Activated CD8-positive, alpha-beta memory T cell treated with anti-CD3 and anti-CD28 coated beads for 48 hours (primary cell): ENCODE measurements around the gene SETDB2.

Source experiments
- DNase-seq, 3 experiments: peaks; one replicate each; pipeline ENCODE4 v3.0.0-alpha.2; 2020; ENCODE audit warnings: low read depth in 2 of 3, low spot score in 2 of 3

Gene SETDB2

DNA sequence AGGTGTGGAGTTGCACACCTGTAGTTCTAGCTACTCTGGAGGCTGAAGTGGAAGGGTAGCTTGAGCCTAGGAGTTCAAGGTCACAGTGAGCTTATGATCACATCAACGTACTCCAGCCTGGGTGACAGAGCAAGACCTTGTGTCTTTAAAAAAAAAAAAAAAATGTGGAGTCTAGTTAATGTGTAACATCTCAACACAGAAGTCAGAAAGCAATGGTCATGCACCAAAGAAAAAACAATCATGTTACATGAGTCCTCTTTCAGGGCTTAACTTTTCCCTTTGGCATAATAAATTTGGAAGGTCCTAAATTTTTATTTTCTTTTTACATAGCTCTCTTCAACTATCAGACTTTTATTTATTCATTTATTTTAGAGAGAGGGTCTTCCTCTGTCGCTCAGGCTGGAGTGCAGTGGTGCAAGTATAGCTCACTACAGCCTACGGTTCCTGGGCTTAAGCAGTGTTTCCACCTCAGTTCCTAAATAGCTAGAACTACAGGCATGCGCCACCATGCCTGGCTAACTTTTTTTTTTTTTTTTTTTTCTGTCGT is 22.3 kb downstream of the SETDB2 start:
- DNase-seq, result no peak

DNA sequence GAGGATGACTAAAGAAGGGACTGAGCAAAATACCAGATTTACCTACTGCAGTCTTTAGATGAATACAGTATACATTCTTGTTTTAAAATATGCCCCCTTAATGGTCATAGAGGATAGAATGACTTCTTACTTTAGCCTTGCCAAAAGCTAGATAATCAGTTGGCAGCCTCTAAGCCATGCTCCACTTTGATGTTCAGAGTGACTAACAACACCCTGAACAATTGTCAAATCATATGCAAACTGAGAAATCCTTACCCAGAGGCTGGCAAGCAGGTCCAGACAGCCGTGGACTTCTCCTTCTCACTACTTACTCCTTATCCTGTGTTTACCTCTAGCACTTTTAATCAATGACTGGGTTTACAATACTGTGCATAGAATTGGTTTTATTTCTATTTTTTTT is 28.1 kb downstream of the SETDB2 start:
- no peak for DNase-seq

DNA sequence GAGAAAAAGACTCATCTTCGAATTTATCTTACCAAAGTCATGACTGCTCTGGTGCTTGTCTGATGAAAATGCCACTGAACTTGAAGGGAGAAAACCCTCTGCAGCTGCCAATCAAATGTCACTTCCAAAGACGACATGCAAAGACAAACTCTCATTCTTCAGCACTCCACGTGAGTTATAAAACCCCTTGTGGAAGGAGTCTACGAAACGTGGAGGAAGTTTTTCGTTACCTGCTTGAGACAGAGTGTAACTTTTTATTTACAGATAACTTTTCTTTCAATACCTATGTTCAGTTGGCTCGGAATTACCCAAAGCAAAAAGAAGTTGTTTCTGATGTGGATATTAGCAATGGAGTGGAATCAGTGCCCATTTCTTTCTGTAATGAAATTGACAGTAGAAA is 32.5 kb downstream of the SETDB2 start:
- DNase-seq, result no peak

DNA sequence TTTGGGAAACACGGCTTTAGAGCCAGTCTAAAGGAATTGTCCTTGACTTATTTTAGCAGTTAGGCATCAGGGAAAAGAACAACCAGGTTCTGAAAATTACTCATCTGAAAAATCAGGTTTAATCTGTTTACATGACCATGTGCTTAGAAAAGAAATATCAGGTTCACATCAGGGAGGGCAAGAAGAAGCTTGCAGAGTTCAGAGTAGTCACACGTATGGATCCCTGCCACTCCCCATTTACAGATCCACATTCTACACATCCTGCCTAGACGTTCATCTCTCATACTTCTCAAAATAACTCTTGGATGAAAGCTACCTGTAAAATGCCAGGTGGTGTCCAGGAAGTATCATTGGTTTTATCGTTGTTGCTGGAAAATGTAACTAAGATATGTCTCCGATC is 37.7 kb downstream of the SETDB2 start:
- DNase-seq, result no peak

DNA sequence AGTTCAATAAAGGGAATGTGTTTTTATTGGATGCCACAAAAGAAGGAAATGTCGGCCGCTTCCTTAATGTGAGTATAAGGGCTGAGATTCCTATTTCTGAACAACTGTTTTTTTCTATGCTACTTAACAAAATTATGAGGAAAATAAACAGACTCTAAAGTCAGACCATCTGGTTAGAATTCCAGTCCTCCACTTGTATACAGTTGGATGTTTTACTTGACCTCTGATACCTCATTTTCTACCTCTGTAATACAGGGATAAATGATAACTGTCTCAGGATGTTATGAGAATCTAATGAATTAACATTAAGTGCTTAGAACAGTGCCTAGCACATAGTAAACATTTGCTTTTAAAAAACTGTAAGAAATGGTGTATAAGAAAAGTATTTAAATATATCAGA is 44.5 kb downstream of the SETDB2 start:
- DNase-seq, result no peak

DNA sequence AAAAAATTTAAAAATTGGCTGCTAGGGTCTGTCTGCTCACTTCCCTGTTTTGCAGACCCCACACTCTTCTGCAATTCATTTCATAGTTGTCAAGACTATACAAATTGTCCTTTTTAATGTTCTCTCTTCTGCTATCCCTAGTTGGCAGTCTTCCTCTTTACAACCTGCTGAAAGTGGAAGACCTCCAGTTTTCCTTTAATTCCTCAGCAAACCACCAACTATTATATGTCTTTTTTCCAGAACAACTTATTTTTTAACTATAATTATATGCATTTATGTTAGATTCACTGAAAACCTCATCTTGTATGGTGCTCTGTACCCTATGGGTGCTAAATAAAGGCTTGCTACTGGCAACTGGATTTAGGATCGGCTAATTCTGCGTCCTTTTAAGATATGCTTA is 50.6 kb downstream of the SETDB2 start:
- DNase-seq, result no peak

DNA sequence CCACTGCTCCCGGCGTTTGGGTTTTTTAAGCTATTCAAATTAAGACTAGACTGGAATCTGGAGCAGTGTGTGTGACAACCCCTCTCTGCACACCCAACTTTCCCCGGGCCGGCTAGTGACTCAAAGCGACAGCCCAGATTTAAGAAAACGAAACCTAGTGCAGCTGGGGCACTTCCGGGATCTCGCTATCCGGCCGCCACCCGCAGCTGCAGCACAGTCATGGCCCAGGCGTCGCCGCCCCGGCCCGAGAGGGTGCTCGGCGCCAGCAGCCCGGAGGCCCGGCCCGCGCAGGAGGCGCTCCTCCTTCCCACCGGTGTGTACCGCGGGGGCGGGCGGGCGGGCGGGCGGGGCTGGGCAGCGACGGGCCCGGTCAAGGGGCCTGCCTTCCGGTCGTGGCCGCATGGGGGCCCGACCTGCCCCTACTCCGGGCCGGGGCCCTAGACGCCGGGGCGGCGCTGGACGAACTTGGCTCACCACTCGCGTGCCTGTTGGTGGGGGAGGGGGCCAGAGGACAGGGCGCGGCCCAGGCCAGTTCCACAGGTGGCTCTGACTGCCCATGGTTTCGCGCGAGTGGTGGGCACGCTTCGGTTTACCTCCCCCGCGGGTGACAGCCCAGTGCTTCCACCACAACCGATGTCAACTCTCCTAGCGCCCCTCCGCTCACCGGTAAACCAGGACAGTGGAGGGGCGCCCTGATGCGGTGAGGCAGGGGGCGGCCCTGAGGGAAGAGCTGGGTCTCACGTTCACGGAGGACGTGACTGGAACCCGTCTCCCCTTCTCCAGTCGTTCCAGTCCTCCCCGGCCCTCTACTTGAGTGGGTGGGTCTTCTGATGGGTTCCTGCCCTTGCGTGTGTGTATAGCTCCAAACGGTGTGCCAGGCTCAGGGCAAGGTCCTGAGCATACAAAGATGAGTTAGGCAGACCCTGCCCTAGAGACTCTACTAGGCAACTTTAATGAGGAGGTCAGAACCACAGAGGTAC is 52.0 kb downstream of the SETDB2 start, which contains the start of gene PHF11:
PHF11 (plus strand) TSS at position 171 of the 980 bp plus-strand sequence; CDS start at position 220, 49 bp downstream.
- peak; percentile 60 to 74 (median 74) for DNase-seq

DNA sequence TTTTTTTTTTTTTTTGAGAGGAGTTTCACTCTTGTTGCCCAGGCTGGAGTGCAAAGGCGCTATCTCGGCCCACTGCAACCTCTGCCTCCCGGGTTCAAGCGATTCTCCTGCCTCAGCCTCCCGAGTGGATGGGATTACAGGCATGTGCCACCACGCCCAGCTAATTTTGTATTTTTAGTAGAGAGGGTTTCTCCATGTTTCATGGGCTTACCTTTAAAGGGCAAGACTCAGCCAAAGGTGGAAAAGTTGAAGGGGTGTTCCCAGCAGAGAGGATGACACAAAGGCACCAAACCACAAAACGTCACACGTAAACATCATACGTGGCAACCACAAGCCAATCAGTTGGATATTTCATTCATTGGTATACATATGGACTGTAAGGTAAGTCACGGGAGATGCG is 52.8 kb downstream of the SETDB2 start:
- DNase-seq, result peak in 2 of 3 experiments; percentile 13 to 20

DNA sequence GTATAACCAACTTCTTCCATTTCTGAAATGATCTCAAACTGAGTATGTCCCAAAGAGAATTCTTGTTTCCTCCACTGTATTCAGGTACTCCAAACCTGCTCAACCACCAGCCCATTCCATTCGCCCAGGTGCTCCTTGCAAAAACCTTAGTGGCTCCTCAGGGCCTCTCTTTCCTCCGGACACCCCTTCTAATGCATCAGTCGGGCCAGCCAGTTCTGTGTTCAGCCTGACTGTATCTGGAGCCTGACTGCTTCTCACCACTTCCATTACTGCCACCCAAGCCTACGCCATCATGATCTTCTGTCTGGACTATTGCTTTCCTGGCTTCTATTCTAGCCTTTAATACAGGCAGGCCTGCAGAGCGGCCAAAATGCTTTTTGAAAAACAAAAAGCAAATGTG is 53.2 kb downstream of the SETDB2 start:
- DNase-seq, result no peak

DNA sequence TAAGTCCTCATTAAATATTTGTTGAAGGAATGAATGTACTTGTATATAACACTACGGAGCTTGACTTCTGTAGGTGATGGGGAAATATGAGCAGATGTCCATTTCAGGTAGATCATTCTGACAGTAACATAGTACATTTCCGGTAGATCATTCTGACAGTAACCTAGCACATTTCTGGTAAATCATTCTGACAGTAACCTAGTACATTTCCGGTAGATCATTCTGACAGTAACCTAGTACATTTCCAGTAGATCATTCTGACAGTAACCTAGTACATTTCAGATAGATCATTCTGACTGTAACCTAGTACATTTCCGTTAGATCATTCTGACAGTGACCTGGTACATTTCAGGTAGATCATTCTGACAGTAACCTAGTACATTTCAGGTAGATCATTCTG is 54.1 kb downstream of the SETDB2 start:
- DNase-seq, result no peak

DNA sequence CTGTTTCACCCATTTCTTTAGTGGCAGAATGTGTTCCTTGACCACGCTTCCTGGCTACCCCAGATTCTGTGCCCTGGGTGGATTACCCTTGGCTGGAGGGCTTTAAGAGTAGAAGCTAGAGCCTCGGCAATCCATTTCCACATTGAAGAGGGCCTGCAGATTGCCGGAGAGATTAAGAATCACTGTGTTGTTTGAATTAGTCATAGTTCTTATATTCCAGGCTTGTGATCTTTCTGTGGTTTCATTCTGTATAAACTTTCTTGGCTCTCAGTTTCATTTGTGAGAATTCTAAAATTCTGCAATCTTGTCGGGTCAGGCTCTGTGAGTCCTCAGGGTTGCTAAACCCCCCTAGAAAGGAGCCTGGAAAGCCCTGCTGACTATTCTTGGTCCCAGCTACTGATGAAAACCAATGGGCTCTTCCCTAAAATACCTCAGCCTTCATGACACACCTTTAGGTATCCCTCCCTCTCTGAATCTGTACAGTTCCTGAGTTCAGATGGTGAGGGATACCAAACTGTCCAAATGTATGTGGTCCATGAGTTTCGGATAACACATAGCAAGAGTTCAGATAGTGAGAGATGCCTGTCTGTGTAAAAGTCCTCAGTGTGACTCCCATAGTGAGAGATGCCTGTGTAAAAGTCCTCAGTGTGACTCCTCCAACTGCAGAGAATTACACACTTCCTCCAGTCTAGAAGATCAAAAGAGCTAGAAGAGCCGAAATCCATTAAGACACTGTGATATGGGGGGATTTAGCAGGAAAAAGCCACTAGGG is 56.0 kb downstream of the SETDB2 start:
- no peak for DNase-seq

DNA sequence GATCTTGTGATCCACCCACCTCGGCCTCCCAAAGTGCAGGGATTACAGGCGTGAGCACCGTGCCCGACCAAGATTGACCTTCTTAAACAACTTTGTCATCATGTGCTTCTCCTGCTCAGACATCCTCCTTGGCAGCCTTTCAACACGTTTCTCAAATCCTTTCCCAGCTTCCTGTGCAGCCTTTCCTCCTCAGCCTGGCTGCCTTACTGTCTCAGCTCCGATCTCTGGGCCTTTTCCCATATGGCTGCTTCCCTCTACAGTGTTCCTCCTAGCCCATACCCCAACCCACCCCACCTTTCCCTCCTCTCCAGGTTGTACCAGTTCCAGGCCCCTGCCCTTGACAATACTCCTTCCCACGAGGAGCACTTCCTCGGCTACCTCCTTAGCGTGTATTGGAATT is 58.9 kb downstream of the SETDB2 start:
- DNase-seq, result no peak

DNA sequence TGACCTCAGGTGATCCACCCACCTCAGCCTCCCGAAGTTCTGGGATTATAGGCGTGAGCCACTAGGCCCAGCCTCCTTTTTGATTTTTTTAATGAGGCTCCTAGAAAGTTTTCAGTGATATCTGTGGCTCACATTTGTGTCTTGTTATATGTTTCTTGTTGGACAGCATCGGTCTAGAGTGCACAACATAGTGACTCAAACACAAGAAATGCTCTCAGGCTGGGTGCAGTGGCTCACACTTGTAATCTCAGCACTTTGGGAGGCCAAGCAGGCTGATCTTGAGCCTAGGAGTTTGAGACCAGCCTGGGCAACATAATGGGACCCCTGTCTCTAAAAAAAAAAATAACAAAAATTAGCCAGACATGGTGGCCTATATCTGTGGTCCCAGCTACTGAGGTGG is 59.9 kb downstream of the SETDB2 start:
- DNase-seq, result no peak

DNA sequence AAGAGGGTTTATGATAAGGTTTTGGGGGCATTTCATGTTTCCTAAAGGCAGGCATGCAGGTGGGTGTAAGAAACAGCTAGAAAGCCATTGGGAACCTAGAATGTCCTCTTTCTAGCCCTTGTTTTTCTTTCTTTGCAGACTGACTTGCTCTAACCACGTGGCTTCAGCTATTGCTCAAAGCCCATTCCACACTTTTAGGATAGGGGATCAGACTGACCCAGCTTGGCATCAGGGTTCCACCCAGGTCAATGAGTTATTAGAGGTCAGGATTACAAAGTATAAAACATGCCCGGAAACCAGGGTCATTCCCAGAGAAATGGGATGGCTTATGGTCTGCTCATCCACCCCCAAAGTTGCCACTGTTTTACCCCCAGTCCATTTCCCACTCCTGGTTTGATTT is 68.5 kb downstream of the SETDB2 start:
- DNase-seq, result no peak

DNA sequence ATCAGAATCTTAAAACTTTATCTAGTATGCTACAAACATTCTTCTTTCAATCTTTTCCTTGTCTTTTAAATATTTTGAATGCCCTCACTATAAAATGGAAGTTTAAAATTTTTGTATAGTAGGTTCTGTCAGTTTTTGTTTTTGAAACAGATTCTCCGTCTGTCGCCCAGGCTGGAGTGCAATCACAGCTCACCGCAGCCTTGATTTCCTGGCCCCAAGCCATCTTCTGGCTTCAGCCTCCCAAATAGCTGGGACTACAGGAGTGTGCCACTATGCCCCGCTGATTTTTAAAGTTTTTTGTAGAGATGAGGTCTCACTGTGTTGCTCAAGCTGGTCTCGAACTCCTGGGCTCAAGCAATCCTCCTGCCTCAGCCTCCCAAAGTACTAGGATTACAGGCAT is 72.4 kb downstream of the SETDB2 start:
- DNase-seq, result no peak

DNA sequence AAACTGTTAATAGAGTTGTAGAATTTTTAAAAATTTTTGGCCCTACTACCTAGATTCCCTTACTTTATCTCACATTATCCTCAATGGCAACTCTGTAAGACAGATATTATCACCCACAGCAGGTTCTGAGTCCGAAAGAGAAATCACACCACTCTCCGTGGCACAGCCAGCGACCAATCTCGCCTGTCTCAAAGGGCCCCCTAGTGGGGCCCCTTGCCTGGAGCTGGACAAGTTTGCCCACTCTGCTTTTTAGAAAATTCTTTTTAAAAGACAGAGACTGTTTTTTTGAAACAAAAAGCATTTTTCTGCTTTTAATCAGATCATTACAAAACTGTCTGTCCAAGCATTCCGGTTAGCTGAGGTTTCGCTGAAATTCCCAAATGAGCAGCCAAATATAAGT is 73.4 kb downstream of the SETDB2 start:
- DNase-seq, result no peak

DNA sequence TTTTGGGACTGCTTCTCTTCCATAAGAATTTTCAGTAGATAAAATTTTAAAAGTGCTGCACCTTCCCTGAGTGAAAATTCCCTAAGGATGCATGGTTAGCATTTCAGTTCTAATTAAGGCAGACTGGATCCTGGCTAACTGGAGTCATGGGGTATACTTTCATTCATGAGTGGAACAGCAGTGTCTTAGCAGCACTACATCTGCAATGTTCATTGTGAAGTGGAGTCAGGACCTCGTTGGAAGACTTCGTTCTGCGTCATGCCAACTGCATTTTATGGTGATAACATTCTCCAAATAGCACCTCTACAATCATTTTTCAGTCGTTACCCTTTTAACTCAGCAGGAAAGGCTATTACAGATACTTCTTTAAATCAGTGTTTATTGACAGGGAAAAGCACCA is 77.2 kb downstream of the SETDB2 start:
- no peak for DNase-seq

DNA sequence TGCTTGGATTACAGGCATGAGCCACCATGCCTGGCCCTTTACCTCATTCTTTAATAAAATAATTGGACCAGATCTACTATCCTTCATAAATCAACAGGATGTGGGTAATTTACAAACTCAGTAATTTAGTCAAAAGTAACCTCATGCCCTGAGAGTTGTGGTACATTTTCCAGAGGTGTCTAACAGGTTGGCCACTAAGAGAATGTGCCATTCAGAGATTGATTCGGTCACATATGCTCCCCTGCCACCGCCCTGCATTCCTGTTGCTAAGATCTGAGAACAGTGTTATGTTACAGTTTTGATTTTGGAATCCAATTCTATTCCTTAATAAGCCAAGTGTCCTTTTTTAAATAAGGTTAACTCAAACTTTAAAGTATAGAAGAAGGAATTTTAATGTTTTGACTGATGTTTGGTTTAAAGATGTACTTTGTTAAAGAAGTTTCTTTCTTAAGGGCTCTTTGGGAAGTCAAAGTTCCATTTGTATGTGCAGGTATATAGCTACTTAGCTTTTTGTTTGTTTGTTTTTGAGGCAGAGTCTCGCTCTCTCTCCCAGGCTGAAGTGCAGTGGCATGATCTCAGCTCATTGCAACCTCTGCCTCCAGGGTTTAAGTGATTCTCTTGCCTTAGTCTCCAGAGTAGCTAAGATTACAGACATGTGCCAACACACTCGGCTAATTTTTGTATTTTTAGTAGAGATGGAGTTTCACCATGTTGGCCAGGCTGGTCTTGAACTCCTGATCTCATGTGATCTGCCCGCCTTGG is 80.8 kb downstream of the SETDB2 start:
- no peak for DNase-seq

DNA sequence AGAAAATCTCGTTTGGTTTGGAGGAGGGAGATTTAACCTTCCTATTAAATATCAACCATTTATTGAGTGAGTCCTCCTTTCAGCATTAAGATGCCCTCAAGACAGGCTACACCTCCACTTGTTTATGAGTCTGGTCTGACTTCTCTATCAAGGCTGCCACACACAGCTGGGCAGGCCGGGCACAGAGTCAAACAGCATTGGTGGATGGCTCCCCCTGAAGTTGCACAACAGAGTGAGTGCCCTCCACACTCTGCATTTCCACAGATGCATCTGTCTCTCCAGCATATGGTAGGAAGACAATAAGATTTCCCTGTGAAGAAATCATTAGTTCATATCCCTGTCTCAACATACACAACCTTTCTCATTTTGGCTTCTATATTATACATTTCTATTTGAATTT is 83.0 kb downstream of the SETDB2 start:
- DNase-seq, result no peak

DNA sequence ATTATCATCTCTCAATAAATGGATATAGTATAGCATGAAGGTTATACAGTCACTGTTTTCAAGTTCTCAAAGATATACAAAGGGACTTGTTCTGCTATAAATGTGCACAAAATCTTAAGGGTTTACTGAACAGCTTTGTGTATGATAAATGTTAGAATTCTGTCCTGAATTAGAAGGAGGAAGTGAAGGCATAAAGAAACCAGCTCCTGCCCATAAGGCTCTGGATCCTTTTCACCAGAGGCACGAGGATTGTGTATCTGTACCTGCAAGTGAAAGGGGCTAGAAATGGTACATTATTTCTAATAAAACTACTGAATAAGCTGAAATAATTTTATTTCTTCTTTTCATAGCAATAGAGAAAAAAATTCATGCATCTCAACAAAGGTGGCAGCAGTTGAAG is 84.1 kb downstream of the SETDB2 start:
- no peak for DNase-seq

DNA sequence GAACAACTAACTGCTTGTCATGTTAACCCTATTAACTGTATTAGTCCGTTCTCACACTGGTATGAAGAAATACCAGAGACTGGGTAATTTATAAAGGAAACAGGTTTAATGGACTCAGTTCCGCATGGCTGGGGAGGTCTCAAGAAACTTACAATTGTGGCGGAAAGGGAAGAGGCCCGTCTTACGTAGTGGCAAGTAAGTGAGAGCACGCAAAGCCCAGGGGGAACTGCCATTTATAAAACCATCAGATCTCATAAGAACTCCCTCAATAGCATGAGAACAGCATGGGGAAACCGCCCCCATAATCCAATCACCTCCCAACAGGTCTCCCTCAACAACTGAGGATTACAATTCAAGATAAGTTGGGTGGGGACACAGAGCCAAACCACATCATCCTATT is 86.4 kb downstream of the SETDB2 start:
- DNase-seq, result no peak
